PC-9 (cell line): ENCODE measurements around the gene NOL6.

Experiments
- CTCF ChIP-seq: fragments of 200-600 bp; sonication (generic); conservative IDR thresholded peaks from 2 replicates; pipeline ENCODE4 v1.6.1; 2017; ENCODE audit warnings: mixed run types, antibody characterized with exemption, mild to moderate bottlenecking, moderate library complexity
- EZH2 ChIP-seq: fragments of 200-600 bp; sonication (generic); IDR thresholded peaks from 2 replicates; pipeline ENCODE4 v1.8.0; 2017; ENCODE audit warnings: antibody characterized with exemption, low read depth

GRCh38 chr9:33418090-33418489, 55.6 kb downstream of the NOL6 start:
- TF ChIP-seq EZH2 (no peak), CTCF (no peak)
